ENCODE data around the gene CHL1.

The CHL1 gene

GRCh38 chr3:196311-197148, at the start of gene CHL1:
Gene CHL1, plus strand, starts transcription at chr3:196763. Its CDS starts 123,014 bp downstream, at chr3:319777.
- DNase-seq, result no peak

- DNase-seq, result no peak
Measured at GRCh38 chr3:151614-152189, 44.9 kb upstream of the CHL1 start.

GRCh38 chr3:159974-160373, 36.6 kb upstream of the CHL1 start:
- no peak for DNase-seq

GRCh38 chr3:166071-166470, 30.5 kb upstream of the CHL1 start:
- DNase-seq, result no peak

- DNase-seq, result no peak
Measured at GRCh38 chr3:166799-167198, 29.8 kb upstream of the CHL1 start.

- DNase-seq, result no peak
Measured at GRCh38 chr3:173886-174285, 22.7 kb upstream of the CHL1 start.

- no peak for DNase-seq
Measured at GRCh38 chr3:184976-185375, 11.6 kb upstream of the CHL1 start.

- no peak for DNase-seq
Measured at GRCh38 chr3:192215-192929, 4.2 kb upstream of the CHL1 start.

- no peak for DNase-seq
Measured at GRCh38 chr3:194001-194400, 2.6 kb upstream of the CHL1 start.

GRCh38 chr3:194421-194820, 2.1 kb upstream of the CHL1 start:
- no peak for DNase-seq

GRCh38 chr3:195666-196065, 897 bp upstream of the CHL1 start:
- no peak for DNase-seq

GRCh38 chr3:197149-197827, 725 bp downstream of the CHL1 start:
- no peak for DNase-seq

- no peak for DNase-seq
Measured at GRCh38 chr3:197828-198491, 1.4 kb downstream of the CHL1 start.

GRCh38 chr3:199835-200234, 3.3 kb downstream of the CHL1 start:
- DNase-seq, result no peak

- DNase-seq, result no peak
Measured at GRCh38 chr3:200758-201325, 4.3 kb downstream of the CHL1 start.

GRCh38 chr3:204102-204501, 7.5 kb downstream of the CHL1 start:
- DNase-seq, result no peak

GRCh38 chr3:207973-208372, 11.4 kb downstream of the CHL1 start:
- DNase-seq, result no peak

- DNase-seq, result no peak
Measured at GRCh38 chr3:210669-211068, 14.1 kb downstream of the CHL1 start.

- no peak for DNase-seq
Measured at GRCh38 chr3:212432-212831, 15.9 kb downstream of the CHL1 start.

- DNase-seq, result no peak
Measured at GRCh38 chr3:217099-217813, 20.7 kb downstream of the CHL1 start.

- no peak for DNase-seq
Measured at GRCh38 chr3:217948-218347, 21.4 kb downstream of the CHL1 start.
